ENCODE results near the gene CELA2B.
"Not testable (repeated sequence)": the region's sequence is repeated elsewhere in the genome, so short reads cannot be mapped to it uniquely, and the experiment has no call there.

The CELA2B gene

DNA sequence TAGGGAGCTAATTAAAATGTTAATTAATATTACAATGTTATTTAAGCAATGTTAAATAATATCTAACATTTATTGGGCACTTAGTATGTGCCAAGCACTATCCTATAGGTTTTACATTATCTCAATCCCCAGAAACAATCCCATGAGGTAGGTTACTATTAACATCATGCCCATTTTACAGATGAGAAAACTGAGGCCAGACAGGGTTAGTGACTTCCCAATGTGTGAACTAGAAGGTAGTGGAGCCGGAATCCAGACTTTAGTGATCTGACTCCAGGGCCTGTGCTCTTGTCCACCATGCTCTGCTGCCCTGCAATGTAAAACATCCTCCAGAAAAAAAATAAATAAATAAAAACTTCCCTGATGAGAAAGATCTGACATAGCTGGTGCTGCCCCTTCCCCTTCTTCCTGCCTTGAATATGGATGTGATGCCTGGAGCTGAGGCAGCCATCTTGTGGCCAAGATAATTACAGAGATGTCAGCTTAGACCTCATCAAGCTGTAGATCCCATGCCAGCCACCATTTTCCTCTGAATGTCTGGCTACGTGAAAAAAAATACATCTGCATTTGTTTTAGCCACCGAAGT lies 26.9 kb upstream of the CELA2B start:
- H3K4me3 ChIP-seq (ENCODE audit: low read length) = no peak overlapping the region
- no peaks in the 10 kb centered on the region for H3K9me3 ChIP-seq (ENCODE audit: insufficient read depth, low read depth, low read length)

DNA sequence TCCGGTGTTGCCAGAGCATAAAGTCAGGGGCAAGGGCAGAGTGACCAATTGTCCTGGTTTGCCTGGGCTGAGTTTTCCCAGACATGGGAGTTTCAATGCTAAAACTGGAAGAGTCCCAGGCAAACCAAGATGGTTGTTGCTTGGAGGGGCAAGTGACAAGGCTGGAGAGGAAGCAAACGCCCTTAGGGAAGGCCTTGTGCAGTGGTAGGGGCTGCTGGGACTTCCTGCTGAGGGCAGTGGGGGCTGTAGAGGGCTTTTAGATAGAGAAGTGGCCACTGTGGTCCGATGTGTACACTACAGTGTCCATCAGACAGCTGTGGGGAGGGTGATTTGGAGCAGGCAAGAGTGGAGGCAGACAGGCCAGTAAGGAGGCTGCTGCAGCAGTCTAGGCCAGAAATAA lies 26.3 kb upstream of the CELA2B start:
- Histone ChIP-seq H3K36me3 (ENCODE audit: insufficient read depth, low read depth, low read length) (no peaks in the 10 kb centered on the region), H3K4me1 (ENCODE audit: insufficient read depth, low read length) (no peaks in the 10 kb centered on the region), H3K27ac (ENCODE audit: low read length) (no peak overlapping the region), H3K27me3 (ENCODE audit: insufficient read depth, low read length) (no peaks in the 10 kb centered on the region), H3K9me3 (ENCODE audit: insufficient read depth, low read depth, low read length) (no peaks in the 10 kb centered on the region), H3K4me3 (ENCODE audit: low read length) (no peak overlapping the region), H3K9ac (ENCODE audit: low read depth, low read length) (no peak overlapping the region)

More for the DNA sequence above, 26.9 kb upstream of the CELA2B start:
- H3K27ac ChIP-seq (ENCODE audit: low read length) = no peak overlapping the region
- H3K4me1 ChIP-seq (ENCODE audit: insufficient read depth, low read length) = no peaks in the 10 kb centered on the region
- H3K36me3 ChIP-seq (ENCODE audit: insufficient read depth, low read depth, low read length) = no peaks in the 10 kb centered on the region
- no peaks in the 10 kb centered on the region for H3K27me3 ChIP-seq (ENCODE audit: insufficient read depth, low read length)
- H3K9ac ChIP-seq (ENCODE audit: low read depth, low read length) = no peak overlapping the region

DNA sequence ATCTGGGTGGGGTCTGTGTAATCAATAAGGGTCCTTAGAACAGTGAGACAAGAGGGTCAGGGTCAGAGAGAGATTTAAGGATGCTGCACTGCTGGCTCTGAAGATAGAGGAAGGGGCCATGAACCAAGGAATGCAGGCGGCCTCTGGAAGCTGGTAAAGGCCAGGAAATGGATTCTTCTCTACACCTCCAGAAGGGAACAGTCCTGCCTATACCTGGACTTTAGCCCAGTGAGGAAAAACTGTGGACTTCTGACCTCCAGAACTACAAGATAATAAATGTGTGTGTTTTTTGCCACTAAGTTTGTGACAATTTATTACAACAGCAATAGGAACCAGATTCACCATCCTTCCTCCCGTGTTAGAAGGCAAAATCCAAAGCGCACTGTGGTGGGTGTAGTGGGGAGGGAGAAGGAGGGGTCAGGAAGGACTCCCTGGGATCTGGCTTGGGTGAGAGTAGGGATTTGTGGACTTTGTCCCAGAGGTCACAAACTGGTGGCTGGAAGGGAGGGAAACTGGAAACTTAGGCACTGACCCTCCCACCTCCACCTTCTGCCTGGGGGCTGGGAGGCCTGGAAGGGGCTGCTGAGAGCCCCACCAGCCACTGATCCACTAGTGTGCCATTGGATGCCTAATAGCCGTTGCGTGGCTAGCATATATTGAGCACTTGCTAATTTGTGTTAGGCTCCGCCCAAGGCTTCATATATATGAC lies 24.7 kb upstream of the CELA2B start:
- no peak overlapping the region for H3K9ac ChIP-seq (ENCODE audit: low read depth, low read length)

DNA sequence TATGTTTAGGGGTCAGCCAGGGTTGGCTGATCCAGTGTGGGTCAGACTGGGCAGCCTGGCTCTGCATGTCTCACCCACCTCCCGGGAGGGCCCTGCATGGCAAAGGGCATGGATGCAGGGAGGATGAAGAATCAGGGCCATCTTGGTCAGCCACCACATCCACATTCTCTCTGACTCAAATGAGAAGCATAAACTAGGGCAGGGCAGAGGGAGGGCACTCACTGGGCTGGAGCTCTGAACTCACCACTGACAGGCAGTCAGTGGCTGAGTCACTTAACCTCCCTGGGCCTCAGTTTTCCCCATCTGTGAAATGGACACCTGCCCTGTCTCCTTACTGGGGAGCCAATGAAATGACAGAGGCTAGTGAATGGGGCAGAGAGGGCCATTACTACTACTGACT lies 23.7 kb upstream of the CELA2B start:
- H3K9me3 ChIP-seq (ENCODE audit: insufficient read depth, low read depth, low read length) = no peaks in the 10 kb centered on the region
- H3K27me3 ChIP-seq (ENCODE audit: insufficient read depth, low read length) = no peaks in the 10 kb centered on the region
- no peak overlapping the region for H3K9ac ChIP-seq (ENCODE audit: low read depth, low read length)

More for the DNA sequence above, 24.7 kb upstream of the CELA2B start:
- Histone ChIP-seq H3K27ac (ENCODE audit: low read length) (no peak overlapping the region), H3K4me3 (ENCODE audit: low read length) (no peak overlapping the region), H3K27me3 (ENCODE audit: insufficient read depth, low read length) (no peaks in the 10 kb centered on the region), H3K4me1 (ENCODE audit: insufficient read depth, low read length) (no peaks in the 10 kb centered on the region), H3K36me3 (ENCODE audit: insufficient read depth, low read depth, low read length) (no peaks in the 10 kb centered on the region), H3K9me3 (ENCODE audit: insufficient read depth, low read depth, low read length) (no peaks in the 10 kb centered on the region)

DNA sequence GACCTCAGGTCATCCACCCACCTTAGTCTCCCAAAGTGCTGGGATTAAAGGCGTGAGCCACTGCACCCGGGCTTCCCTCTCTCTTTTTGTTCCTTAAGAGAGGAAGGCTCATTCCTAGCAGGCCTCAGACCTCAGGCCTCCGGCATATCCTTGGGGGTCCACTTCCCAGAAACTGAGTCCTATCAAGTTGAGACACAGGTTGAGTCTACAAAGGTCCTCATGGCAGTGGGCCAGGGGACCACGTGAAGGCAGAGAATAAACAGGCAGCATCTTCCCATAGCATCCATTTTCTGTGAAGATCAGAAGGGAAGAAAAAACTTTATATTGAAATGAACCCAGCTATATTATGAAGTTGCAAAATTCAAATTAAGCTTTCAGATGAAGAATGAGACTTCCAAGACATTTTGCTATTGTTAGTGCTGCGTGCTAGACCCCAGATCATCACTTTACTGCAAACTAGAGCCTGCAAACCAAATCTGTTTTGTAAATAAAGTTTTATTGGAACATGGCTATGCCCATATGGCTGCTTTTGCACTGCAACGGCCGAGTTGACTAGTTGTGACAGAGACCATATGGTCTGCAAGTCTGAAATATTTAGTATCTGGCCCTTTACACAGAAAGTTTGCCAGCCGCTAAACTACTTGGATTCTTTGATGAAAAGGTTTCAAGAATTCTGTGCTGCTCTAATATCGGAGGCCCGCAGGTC lies 22.9 kb upstream of the CELA2B start:
- Histone ChIP-seq H3K4me1 (ENCODE audit: insufficient read depth, low read length) (no peaks in the 10 kb centered on the region), H3K36me3 (ENCODE audit: insufficient read depth, low read depth, low read length) (no peaks in the 10 kb centered on the region), H3K27me3 (ENCODE audit: insufficient read depth, low read length) (no peaks in the 10 kb centered on the region), H3K27ac (ENCODE audit: low read length) (no peak overlapping the region), H3K9me3 (ENCODE audit: insufficient read depth, low read depth, low read length) (no peaks in the 10 kb centered on the region), H3K9ac (ENCODE audit: low read depth, low read length) (no peak overlapping the region), H3K4me3 (ENCODE audit: low read length) (no peak overlapping the region)

More for the DNA sequence above, 23.7 kb upstream of the CELA2B start:
- H3K27ac ChIP-seq (ENCODE audit: low read length) = no peak overlapping the region
- H3K36me3 ChIP-seq (ENCODE audit: insufficient read depth, low read depth, low read length) = no peaks in the 10 kb centered on the region
- no peaks in the 10 kb centered on the region for H3K4me1 ChIP-seq (ENCODE audit: insufficient read depth, low read length)
- H3K4me3 ChIP-seq (ENCODE audit: low read length) = no peak overlapping the region

DNA sequence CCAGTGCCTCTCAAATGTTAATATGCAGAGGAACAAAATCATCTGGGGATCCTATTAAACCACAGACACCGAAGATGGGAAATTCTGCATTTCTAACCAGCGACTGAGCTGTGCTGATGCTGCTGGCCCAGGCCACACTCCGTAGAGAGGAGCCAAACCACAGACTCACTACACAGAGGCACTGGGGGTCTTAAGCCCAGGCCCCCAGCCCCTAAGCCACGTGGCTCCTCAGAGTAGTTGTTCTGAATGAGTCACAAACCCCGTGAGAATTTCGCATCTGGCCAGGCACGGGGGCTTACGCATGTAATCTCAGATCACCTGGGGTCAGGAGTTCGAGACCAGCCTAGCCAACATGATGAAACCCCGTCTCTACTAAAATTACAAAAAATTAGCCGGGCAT lies 22.2 kb upstream of the CELA2B start:
- H3K4me3 ChIP-seq (ENCODE audit: low read length) = no peak overlapping the region
- no peaks in the 10 kb centered on the region for H3K36me3 ChIP-seq (ENCODE audit: insufficient read depth, low read depth, low read length)
- H3K9me3 ChIP-seq (ENCODE audit: insufficient read depth, low read depth, low read length) = no peaks in the 10 kb centered on the region
- H3K27ac ChIP-seq (ENCODE audit: low read length) = no peak overlapping the region
- H3K27me3 ChIP-seq (ENCODE audit: insufficient read depth, low read length) = no peaks in the 10 kb centered on the region
- H3K9ac ChIP-seq (ENCODE audit: low read depth, low read length) = no peak overlapping the region
- no peaks in the 10 kb centered on the region for H3K4me1 ChIP-seq (ENCODE audit: insufficient read depth, low read length)

DNA sequence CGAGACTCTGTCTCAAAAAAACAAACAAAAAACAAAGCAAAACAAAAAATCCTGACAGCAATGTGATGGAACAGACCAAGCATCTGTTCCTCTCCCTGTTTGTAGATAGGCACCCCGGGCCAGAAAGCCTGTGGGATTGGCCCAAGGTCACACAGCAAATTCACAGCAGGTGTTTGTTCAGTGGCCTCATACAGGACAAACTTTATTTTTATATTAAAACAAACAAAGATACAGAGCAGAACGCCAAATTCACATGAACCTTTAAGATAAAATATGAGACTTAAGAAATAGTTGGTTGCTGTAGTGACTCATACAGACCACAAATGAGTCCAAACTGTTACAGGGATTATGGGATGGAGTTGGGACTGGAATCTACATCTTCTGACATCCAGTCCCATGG lies 21.6 kb upstream of the CELA2B start:
- Histone ChIP-seq H3K4me1 (ENCODE audit: insufficient read depth, low read length) (no peaks in the 10 kb centered on the region), H3K27me3 (ENCODE audit: insufficient read depth, low read length) (no peaks in the 10 kb centered on the region), H3K36me3 (ENCODE audit: insufficient read depth, low read depth, low read length) (no peaks in the 10 kb centered on the region), H3K4me3 (ENCODE audit: low read length) (no peak overlapping the region), H3K9ac (ENCODE audit: low read depth, low read length) (no peak overlapping the region), H3K27ac (ENCODE audit: low read length) (no peak overlapping the region), H3K9me3 (ENCODE audit: insufficient read depth, low read depth, low read length) (no peaks in the 10 kb centered on the region)

DNA sequence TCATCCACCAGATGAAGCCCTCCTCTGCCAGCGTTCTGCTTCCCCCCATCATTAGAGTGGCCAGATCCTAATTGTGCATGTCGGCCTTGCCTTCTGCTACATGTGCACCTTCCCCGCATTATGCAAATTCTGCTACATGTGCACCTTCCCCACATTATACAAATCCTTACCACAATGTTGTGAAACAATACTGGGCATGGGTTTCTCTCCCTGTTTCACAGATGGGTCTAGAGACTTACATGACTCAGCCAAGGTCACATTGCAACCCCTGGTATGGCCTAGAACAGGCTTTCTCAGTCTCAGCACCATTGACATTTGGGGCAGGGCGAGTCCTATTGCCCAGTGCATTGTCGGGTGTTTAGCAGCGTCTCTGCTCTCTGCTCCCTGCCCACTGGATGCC lies 20.4 kb upstream of the CELA2B start:
- no peaks in the 10 kb centered on the region for H3K36me3 ChIP-seq (ENCODE audit: insufficient read depth, low read depth, low read length)
- H3K27me3 ChIP-seq (ENCODE audit: insufficient read depth, low read length) = no peaks in the 10 kb centered on the region
- no peak overlapping the region for H3K27ac ChIP-seq (ENCODE audit: low read length)

DNA sequence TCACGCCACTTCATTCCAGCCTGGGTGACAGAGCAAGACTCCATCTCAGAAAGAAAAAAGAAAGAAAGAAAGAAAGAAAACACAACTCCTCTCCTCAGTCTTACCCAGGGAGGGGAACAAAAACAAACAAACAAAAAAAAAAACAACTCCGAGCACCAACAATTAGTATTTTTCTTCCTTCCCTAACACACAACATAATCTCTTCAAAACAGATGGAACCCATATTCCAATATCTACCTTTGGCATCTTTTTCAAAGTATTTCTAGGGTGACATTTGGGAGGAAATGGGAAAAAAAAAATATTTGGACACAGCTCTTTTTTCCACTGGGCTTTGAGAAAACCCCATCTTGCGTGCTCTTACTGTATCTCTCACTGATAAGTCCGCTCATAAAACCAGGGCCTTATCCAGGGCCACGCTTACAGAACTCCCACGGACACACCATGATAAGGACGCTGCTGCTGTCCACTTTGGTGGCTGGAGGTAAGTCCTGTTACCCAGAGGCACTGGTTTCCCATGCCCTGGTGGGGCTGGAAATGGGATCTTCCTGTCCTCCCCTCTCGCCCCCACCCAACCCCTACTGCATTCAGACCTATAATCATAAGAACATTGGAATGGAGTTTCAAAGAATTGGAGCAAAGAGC lies 19.5 kb upstream of the CELA2B start, which contains the start of gene CELA2A:
Gene CELA2A, plus strand, starts transcription at position 420 of the 642 bp plus-strand sequence. Its CDS starts 22 bp downstream, at position 442.
- Histone ChIP-seq H3K4me3 (ENCODE audit: low read length) (no peak within 1 kb of the TSS), H3K9me3 (ENCODE audit: insufficient read depth, low read depth, low read length) (no peaks in the 10 kb centered on the region), H3K9ac (ENCODE audit: low read depth, low read length) (no peak within 1 kb of the TSS), H3K27me3 (ENCODE audit: insufficient read depth, low read length) (no peaks in the 10 kb centered on the region), H3K4me1 (ENCODE audit: insufficient read depth, low read length) (no peaks in the 10 kb centered on the region), H3K27ac (ENCODE audit: low read length) (no peak within 1 kb of the TSS), H3K36me3 (ENCODE audit: insufficient read depth, low read depth, low read length) (no peaks in the 10 kb centered on the region)

More for the DNA sequence above, 20.4 kb upstream of the CELA2B start:
- H3K9me3 ChIP-seq (ENCODE audit: insufficient read depth, low read depth, low read length) = no peaks in the 10 kb centered on the region
- H3K4me3 ChIP-seq (ENCODE audit: low read length) = no peak overlapping the region
- no peaks in the 10 kb centered on the region for H3K4me1 ChIP-seq (ENCODE audit: insufficient read depth, low read length)
- H3K9ac ChIP-seq (ENCODE audit: low read depth, low read length) = no peak overlapping the region

DNA sequence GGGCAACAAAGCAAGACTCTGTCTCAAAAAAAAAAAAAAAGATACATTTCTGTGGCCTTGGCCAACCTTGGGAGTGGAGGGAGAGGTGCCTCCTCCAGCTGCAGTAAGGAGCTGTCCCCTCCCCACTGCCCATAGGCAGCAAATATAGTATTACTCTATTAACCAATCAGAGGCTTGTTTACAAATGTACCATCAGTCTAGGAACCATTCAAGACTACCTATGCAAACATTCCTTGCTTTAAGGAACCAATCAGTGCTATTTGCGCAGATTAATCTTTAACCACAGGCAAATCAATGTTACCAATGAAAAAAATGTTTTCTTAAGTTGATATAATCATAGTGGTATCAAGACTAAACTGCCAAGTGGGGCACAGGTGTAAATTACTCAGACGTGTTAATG lies 18.3 kb upstream of the CELA2B start:
- no peak overlapping the region for H3K27ac ChIP-seq (ENCODE audit: low read length)
- no peaks in the 10 kb centered on the region for H3K4me1 ChIP-seq (ENCODE audit: insufficient read depth, low read length)
- H3K9ac ChIP-seq (ENCODE audit: low read depth, low read length) = no peak overlapping the region
- H3K4me3 ChIP-seq (ENCODE audit: low read length) = no peak overlapping the region
- H3K27me3 ChIP-seq (ENCODE audit: insufficient read depth, low read length) = no peaks in the 10 kb centered on the region
- no peaks in the 10 kb centered on the region for H3K36me3 ChIP-seq (ENCODE audit: insufficient read depth, low read depth, low read length)
- no peaks in the 10 kb centered on the region for H3K9me3 ChIP-seq (ENCODE audit: insufficient read depth, low read depth, low read length)

DNA sequence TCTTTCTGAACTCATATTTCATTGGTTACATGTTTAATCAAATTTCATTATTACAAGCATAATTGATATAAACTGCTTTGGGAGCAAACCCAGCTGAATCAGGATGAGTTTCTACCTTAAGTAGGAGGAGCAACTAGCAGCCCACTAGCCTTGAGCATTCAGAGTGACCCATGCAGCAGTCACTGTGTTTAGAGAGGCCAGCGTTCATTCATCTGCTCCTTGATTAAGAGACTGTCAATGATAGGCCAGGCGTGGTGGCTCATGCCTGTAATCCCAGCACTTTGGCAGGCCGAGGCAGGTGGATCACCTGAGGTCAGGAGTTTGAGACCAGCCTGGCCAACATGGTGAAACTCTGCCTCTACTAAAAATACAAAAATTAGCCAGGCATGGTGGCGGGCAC lies 17.5 kb upstream of the CELA2B start:
- not testable (repeated sequence) for H3K36me3 ChIP-seq (ENCODE audit: insufficient read depth, low read depth, low read length); H3K27ac ChIP-seq (ENCODE audit: low read length); H3K9me3 ChIP-seq (ENCODE audit: insufficient read depth, low read depth, low read length); H3K4me3 ChIP-seq (ENCODE audit: low read length); H3K27me3 ChIP-seq (ENCODE audit: insufficient read depth, low read length); H3K9ac ChIP-seq (ENCODE audit: low read depth, low read length); H3K4me1 ChIP-seq (ENCODE audit: insufficient read depth, low read length)
